ENCODE results near the gene AMN1.
"Not testable (repeated sequence)": the region's sequence is repeated elsewhere in the genome, so short reads cannot be mapped to it uniquely, and the experiment has no call there.

The AMN1 gene

GRCh38 chr12:31733549-31734432, 5.0 kb upstream of the AMN1 start:
- DNase-seq (ENCODE audit: low read depth, low spot score): peak; percentile 43

DNA sequence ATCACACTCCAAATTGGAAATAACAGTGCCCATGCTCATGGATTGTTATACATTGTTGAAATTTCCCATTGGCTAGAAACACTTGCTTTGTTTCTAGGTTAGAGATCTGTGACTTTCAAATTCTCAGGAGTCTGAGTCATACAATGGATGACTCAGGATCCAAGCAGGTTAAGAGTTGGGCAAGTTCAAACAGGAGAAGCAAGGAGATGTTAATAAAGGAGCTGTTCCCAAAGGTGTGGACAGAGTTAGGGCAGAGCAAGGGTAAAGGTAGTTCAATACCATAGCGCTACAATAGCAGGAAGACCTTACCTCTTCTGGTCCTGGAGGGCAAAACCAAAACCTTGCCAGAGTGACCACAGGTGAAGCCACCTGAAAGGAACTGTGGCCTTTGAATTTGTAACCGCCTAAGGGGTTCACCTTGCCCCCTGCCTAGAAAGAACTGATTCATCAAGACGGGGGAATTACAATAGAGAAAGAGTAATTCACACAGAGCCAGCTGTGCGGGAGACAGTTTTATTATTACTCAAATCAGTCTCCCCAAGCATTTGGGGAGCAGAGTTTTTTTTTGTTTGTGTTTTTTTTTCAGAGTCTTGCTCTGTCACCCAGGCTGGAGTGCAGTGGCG, 4.2 kb upstream of the AMN1 start:
- peak; percentile 87 for DNase-seq (ENCODE audit: low read depth, low spot score)

GRCh38 chr12:31731203-31731602, 2.4 kb upstream of the AMN1 start:
- DNase-seq (ENCODE audit: low read depth, low spot score): not testable (repeated sequence)

GRCh38 chr12:31729705-31730104, 884 bp upstream of the AMN1 start:
- DNase-seq (ENCODE audit: low read depth, low spot score): no peak

GRCh38 chr12:31728289-31728916, 418 bp downstream of the AMN1 start:
- no peak for DNase-seq (ENCODE audit: low read depth, low spot score)

GRCh38 chr12:31727192-31727591, 1.6 kb downstream of the AMN1 start:
- DNase-seq (ENCODE audit: low read depth, low spot score): no peak

DNA sequence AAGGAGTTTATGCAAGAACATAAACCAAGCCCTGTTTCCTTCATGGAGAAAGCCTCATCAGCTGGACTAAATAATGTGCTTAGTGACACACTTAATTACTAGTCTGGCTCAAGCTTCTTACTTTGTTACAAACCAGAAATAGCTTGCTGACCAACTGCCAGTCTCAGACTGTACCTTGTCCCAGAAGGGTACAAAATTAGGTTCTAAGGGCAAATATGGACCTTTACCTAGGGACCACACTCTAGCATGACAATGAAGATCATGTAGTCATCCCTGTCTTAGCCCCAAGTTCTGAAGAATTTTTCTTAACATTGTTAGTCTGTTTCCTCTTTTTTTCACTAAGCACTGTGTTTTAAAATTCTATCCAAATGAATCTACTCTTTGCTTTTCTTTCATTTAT, 2.2 kb downstream of the AMN1 start:
- no peak for DNase-seq (ENCODE audit: low read depth, low spot score)

DNA sequence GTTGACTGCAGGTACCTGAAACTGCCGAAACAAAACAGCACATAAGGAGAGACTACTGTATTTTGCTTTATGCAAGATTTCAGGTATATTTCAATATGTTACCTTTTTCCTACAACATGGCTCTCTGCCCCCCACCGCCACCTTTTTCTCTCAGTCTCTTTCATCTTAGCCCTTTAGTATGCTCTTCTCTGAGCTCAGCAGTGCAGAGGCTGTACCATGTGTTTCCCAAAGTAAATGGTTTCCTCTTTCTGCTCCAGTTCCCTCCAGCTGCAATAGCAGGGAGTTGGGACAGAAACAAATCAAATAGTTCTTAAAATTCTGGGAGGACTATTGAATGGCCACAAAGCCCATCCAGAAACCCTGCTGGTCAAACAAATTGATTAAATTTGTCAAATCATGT, 4.3 kb downstream of the AMN1 start:
- DNase-seq (ENCODE audit: low read depth, low spot score): no peak

GRCh38 chr12:31722580-31722979, 6.2 kb downstream of the AMN1 start:
- no peak for DNase-seq (ENCODE audit: low read depth, low spot score)

- DNase-seq (ENCODE audit: low read depth, low spot score): not testable (repeated sequence)
Measured at GRCh38 chr12:31718542-31719198, 10.2 kb downstream of the AMN1 start.

- not testable (repeated sequence) for DNase-seq (ENCODE audit: low read depth, low spot score)
Measured at GRCh38 chr12:31716998-31717397, 11.8 kb downstream of the AMN1 start.

- DNase-seq (ENCODE audit: low read depth, low spot score): no peak
Measured at GRCh38 chr12:31715283-31715825, 13.5 kb downstream of the AMN1 start.

DNA sequence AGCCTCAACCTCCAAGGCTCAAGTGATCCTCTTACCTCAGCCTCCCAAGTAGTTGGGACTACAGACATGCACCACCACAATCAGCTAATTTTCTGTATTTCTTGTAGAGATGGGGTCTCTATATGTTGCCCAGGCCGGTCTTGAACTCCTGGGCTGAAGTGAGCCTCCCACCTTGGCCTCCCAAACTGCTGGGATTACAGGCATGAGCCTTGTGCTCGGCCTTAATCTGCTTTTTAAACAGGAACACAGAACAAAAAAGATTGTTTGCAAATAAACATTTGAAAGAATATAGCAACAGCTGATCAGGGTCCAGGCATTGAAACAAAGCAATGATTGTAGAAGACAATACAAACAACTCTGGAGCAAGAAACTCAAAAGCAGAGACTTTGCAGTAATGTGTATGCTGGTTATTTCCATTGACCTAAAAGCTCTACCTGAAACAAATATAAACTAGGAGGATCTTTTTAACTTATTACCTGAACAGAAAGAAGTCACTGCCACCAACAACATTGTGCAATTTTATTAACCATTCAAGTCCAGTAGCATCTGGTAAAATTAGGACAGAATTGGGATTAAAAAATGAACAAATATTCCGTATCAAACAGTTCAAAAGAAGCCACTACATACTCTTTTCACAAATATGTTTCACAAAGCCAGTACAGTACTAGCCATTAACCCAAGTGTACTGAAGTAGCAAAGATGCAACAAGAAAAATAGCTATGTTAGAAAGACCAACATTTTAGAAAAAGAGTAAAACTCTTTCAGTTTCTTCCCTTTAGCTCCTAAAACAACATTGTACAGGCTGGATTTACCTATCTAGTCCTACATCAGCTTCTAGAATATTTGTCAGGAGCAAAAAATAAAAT, 14.2 kb downstream of the AMN1 start:
- DNase-seq (ENCODE audit: low read depth, low spot score): no peak

GRCh38 chr12:31712877-31713276, 15.9 kb downstream of the AMN1 start:
- DNase-seq (ENCODE audit: low read depth, low spot score): no peak

DNA sequence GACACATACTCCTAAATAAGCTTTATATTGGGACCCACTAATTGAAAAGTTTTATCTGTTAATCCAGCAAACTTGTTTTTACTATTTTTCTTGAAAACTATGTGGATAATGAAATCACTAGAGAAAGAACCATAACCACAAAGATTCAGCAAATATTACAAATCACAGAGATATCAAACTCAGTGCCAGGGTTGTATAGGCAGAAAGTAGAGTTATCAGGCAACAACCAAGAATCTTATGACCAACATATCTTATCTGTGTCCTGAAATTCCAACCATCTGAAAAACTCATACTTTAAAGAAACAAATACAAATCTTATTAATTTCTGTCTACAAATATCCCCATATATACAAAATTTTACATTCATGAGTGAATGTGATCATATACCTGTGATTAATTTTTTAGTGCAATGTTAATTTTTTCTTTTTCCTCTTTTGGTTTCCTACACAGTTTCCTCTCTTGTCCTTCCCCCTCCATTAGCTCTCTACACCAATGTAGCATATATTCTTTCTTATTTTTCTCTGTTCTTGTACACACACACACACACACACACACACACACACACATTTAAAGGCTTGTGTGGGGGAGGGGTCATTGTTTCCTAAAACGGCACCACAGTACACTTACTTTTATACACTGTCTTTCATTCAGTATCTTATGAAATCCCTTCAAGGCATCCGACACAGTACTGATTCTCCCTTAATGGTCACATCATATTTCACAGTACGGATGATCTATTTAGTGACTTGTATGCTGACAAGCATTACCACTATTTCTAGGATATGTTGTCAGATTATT, 18.6 kb downstream of the AMN1 start:
- no peak for DNase-seq (ENCODE audit: low read depth, low spot score)

DNA sequence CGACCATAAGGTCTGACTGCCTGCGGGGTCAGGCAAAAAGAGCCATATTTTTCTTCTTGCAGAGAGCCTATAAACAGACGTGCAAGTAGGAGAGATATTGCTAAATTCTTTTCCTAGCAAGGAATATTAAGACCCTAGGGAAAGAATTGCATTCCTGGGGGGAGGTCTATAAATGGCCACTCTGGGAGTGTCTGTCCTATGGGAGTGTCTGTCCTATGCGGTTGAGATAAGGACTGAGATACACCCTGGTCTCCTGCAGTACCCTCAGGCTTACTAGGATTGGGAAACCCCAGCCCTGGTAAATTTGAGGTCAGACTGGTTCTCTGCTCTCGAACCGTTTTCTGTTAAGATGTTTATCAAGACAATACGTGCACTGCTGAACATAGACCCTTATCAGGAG, 20.7 kb downstream of the AMN1 start:
- not testable (repeated sequence) for DNase-seq (ENCODE audit: low read depth, low spot score)

DNA sequence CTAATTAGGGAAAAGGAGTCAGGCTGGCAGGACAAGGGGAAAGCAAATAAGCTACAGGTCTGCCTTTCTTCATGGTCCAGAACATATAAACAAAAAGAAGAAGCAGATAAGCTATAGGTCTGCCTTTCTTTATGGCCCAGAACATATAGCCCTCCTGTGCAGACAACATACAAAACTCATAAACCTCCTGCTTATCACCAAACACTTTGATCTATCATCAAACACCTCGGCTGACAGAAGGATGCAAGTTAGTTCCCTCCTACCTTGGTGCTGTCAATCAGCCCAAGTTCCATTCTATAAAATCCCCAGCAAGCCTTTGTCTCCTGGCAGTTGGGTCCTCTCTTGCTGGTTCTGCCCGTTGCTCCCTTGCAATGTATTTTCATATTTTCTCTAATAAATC, 23.2 kb downstream of the AMN1 start:
- DNase-seq (ENCODE audit: low read depth, low spot score): no peak

GRCh38 chr12:31702047-31702446, 26.8 kb downstream of the AMN1 start:
- peak; percentile 7 for DNase-seq (ENCODE audit: low read depth, low spot score)

DNA sequence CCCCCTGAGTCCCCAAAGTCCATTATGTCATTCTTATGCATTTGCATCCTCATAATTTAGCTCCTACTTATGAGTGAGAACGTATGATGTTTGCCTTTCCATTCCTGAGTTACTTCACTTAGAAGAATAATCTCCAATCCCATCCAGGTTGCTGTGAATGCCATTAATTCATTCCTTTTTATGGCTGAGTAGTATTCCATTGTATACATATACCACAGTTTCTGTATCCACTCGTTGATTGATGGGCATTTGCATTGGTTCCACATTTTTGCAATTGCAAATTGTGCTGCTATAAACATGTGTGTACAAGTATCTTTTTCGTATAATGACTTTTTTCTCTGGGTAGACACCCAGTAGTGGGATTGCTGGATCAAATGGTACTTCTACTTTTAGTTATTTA, 38.9 kb downstream of the AMN1 start:
- not testable (repeated sequence) for DNase-seq (ENCODE audit: low read depth, low spot score)

- DNase-seq (ENCODE audit: low read depth, low spot score): no peak
Measured at GRCh38 chr12:31687101-31687527, 41.7 kb downstream of the AMN1 start.

Measured in astrocyte of the hippocampus (primary cell).